VCaP (cell line): ENCODE measurements around the gene HOXC11.

Source experiments
- H3K27ac ChIP-seq: fragments of 450-650 bp; 2 replicates; pipeline ENCODE4 v1.5.1; 2017
- CTCF ChIP-seq: fragments of 450-650 bp; conservative IDR thresholded peaks from 2 replicates; pipeline ENCODE4 v1.5.1; 2017; ENCODE audit warnings: mild to moderate bottlenecking, moderate library complexity

HOXC11 gene

GRCh38 chr12:53951577-53952334 is 21.2 kb upstream of the HOXC11 start:
- no peak overlapping the region for H3K27ac ChIP-seq
- no peak for TF ChIP-seq CTCF

- H3K27ac ChIP-seq: no peak overlapping the region
- no peak for TF ChIP-seq CTCF
Measured at GRCh38 chr12:53952335-53952694, 20.6 kb upstream of the HOXC11 start.

- TF ChIP-seq CTCF: no peak
- H3K27ac ChIP-seq: no peak overlapping the region
Measured at GRCh38 chr12:53952871-53953734, 19.8 kb upstream of the HOXC11 start.

GRCh38 chr12:53953831-53954693 is 18.9 kb upstream of the HOXC11 start:
- no peak overlapping the region for H3K27ac ChIP-seq
- no peak for TF ChIP-seq CTCF

- no peak for TF ChIP-seq CTCF
- no peak within 1 kb of the TSS for H3K27ac ChIP-seq
Measured at GRCh38 chr12:53954694-53955035, 18.3 kb upstream of the HOXC11 start, which contains the start of gene HOXC12. Gene HOXC12, plus strand, starts transcription at chr12:53954903. Its CDS starts 27 bp downstream, at chr12:53954930.

GRCh38 chr12:53955036-53955775 is 17.7 kb upstream of the HOXC11 start:
- H3K27ac ChIP-seq: no peak overlapping the region
- TF ChIP-seq CTCF: no peak
